ENCODE data around the gene EXO1.

GRCh38 chr1:241849345-241849695, 1.3 kb downstream of the EXO1 start:
- TF ChIP-seq ASH1L (IDR thresholded peaks at IDR 0.05; ENCODE audit: borderline replicate concordance, low read depth, partially characterized antibody) (no peak), NFRKB (IDR thresholded peaks at IDR 0.05; ENCODE audit: low read depth) (no peak)
